HepG2 (cell line): ENCODE results near the gene TNK1. TPM values are rescaled to one million over a fixed set of nuclear protein-coding genes. Genes with fewer than 3 reads are reported as not detected.

ENCODE experiments used
- ARID3A ChIP-seq: IDR thresholded peaks from 2 replicates; pipeline ENCODE4 v1.6.1; 2012; ENCODE audit warnings: low read depth, low read length, improper control_type of control experiment
- CEBPZ ChIP-seq: IDR thresholded peaks from 2 replicates; pipeline ENCODE4 v1.6.1; 2012; ENCODE audit warnings: low read length, improper control_type of control experiment
- CREB1 ChIP-seq, 2 experiments: fragments of 450-650 bp in 1 of 2; IDR thresholded peaks; 2 replicates each; pipeline ENCODE4 v1.6.1; 2016 to 2017; ENCODE audit warnings: control low read depth in 1 of 2, mild to moderate bottlenecking in 1 of 2, missing compliant biosample characterization in 1 of 2, missing genetic modification characterization in 1 of 2
- CSRNP1 ChIP-seq: sonication (generic); formaldehyde crosslinking; IDR thresholded peaks from 2 replicates; pipeline ENCODE4 v1.8.1; 2023; ENCODE audit warnings: mild to moderate bottlenecking, missing genetic modification reagents
- EEA1 ChIP-seq: sonication (generic); formaldehyde crosslinking; IDR thresholded peaks from 2 replicates; pipeline ENCODE4 v1.5.1; 2020; ENCODE audit warnings: mild to moderate bottlenecking, missing genetic modification reagents, borderline replicate concordance
- HDAC2 ChIP-seq: sonication (generic); formaldehyde crosslinking; IDR thresholded peaks from 2 replicates; pipeline ENCODE4 v1.4.0; 2020; ENCODE audit warnings: missing genetic modification reagents
- MATR3 ChIP-seq: sonication (generic); formaldehyde crosslinking; IDR thresholded peaks from 2 replicates; pipeline ENCODE4 v1.4.0; 2020; ENCODE audit warnings: missing genetic modification reagents
- NRL ChIP-seq: sonication (generic); formaldehyde crosslinking; IDR thresholded peaks from 2 replicates; pipeline ENCODE4 v1.5.0; 2020; ENCODE audit warnings: missing genetic modification reagents, mild to moderate bottlenecking, moderate library complexity, borderline replicate concordance
- TERF1 ChIP-seq: sonication (generic); formaldehyde crosslinking; IDR thresholded peaks from 2 replicates; pipeline ENCODE4 v1.8.0; 2022; ENCODE audit warnings: mild to moderate bottlenecking, missing genetic modification reagents, moderate library complexity
- THAP9 ChIP-seq: sonication (generic); formaldehyde crosslinking; IDR thresholded peaks from 2 replicates; pipeline ENCODE4; 2020; ENCODE audit warnings: missing genetic modification reagents, mild to moderate bottlenecking, borderline replicate concordance
- USF2 ChIP-seq, 2 experiments: sonication (generic) in 1 of 2; formaldehyde crosslinking in 1 of 2; IDR thresholded peaks; 2 replicates each; pipeline versions ENCODE4 v1.5.1 to v1.6.1; 2011 to 2020; ENCODE audit warnings: borderline replicate concordance in 1 of 2, low read depth in 1 of 2, low read length in 1 of 2, mild to moderate bottlenecking in 1 of 2, missing genetic modification reagents in 1 of 2, moderate library complexity in 1 of 2
- ZNF337 ChIP-seq: sonication (generic); formaldehyde crosslinking; IDR thresholded peaks from 2 replicates; pipeline ENCODE4 v1.5.1; 2020; ENCODE audit warnings: missing genetic modification reagents, low read depth, mild to moderate bottlenecking, borderline replicate concordance
- ZNF572 ChIP-seq: sonication (generic); formaldehyde crosslinking; IDR thresholded peaks from 2 replicates; pipeline ENCODE4 v1.5.1; 2020; ENCODE audit warnings: mild to moderate bottlenecking, missing genetic modification reagents
- ZNF768 ChIP-seq: sonication (generic); formaldehyde crosslinking; IDR thresholded peaks from 2 replicates; pipeline ENCODE4 v1.4.0; 2020; ENCODE audit warnings: missing genetic modification reagents
- polyA plus RNA-seq, 8 experiments: library from polyadenylated mRNA; depleted of rRNA in 3 of 8; stranded (reverse) in 7 of 8; unstranded in 1 of 8; fragments of >200 nt; fragmentation: Illumina TruSeq in 4 of 8; extraction: Trizol in 4 of 8; gene quantifications; 2 replicates each; pipeline versions ENCODE4 v1.2.1 to v1.2.3, GENCODE V29; 2011 to 2016; ENCODE audit warnings: low read depth in 4 of 8, missing spikeins in 1 of 8, mixed read lengths in 1 of 8; ENCODE audit not compliant: insufficient read depth in 1 of 8
- total RNA-seq, 5 experiments: library from RNA; depleted of rRNA; stranded (reverse); fragments of >200 nt; fragmentation: Illumina TruSeq; extraction: Trizol; gene quantifications; 2 replicates each; pipeline ENCODE4 v1.2.3, GENCODE V29; 2016; ENCODE audit warnings: low read depth in 1 of 5

The TNK1 gene
- total and polyA plus RNA-seq, 2 of the 13 experiments (the other 11 are each of a cell fraction or from before 2014, with no cell fraction given), result 2.0 to 3.5 TPM

GRCh38 chr17:7356072-7356549 lies 24.8 kb upstream of the TNK1 start (continued):
- TF ChIP-seq TERF1 (CRISPR knock-in tag) (no peak), USF2 (IDR thresholded peaks at IDR 0.05; ENCODE audit: low read depth, low read length) (no peak), USF2 (CRISPR knock-in tag; IDR thresholded peaks at IDR 0.05; ENCODE audit: borderline replicate concordance) (no peak), ARID3A (no peak), CREB1 (IDR thresholded peaks at IDR 0.05) (no peak), CREB1 (CRISPR knock-in tag; IDR thresholded peaks at IDR 0.05) (no peak), CSRNP1 (no peak), ZNF337 (CRISPR knock-in tag) (no peak), MATR3 (CRISPR knock-in tag) (no peak), NRL (CRISPR knock-in tag) (0 out of 2 replicates have a peak, but pooled peaks have one; percentile 16), ZNF768 (CRISPR knock-in tag) (peak; percentile 63; the same call in 1 of the 2 replicates), EEA1 (CRISPR knock-in tag) (no peak), CEBPZ (no peak), THAP9 (no peak), HDAC2 (CRISPR knock-in tag) (peak; percentile 58; the same call in 1 of the 2 replicates), ZNF572 (CRISPR knock-in tag) (peak; percentile 57; the same call in 1 of the 2 replicates)
